Psoas muscle (tissue), 8 donors: Measurements from ENCODE around the gene UPF2. TPM values are rescaled to one million over a fixed set of nuclear protein-coding genes. Genes with fewer than 3 reads are reported as not detected.
A peak's percentile ranks its signal among the peaks of the same experiment; 100 is the strongest.

ENCODE experiments used
- ATAC-seq, 4 donors: fragments of 200-7000 bp; cut with Tn5 transposase; one replicate each; pipeline ENCODE4 v1.9.1; 2020; ENCODE audit warnings: moderate library complexity in 3 of 4, mild to moderate bottlenecking in 2 of 4
- DNase-seq, 2 donors: peaks; one replicate each; pipeline ENCODE4 v3.0.0-alpha.2; 2020
- H3K27ac ChIP-seq: fragments of 200-600 bp; one replicate; pipeline ENCODE4 v1.8.0; 2022
- H3K27me3 ChIP-seq, 3 donors: fragments of 200-600 bp in 1 of 3; one replicate each; pipeline versions ENCODE4 v1.6.1 to v1.8.0; 2013 to 2022; ENCODE audit warnings: low read length in 2 of 3, mild to moderate bottlenecking in 2 of 3, moderate library complexity in 1 of 3; ENCODE audit not compliant: insufficient read depth in 3 of 3
- H3K36me3 ChIP-seq, 2 donors: fragments of 200-600 bp in 1 of 2; one replicate each; pipeline versions ENCODE4 v1.6.1 to v1.8.0; 2013 to 2022; ENCODE audit warnings: low read depth in 1 of 2, mild to moderate bottlenecking in 1 of 2, moderate library complexity in 1 of 2; ENCODE audit not compliant: insufficient read depth in 1 of 2
- H3K4me1 ChIP-seq: fragments of 200-600 bp; one replicate; pipeline ENCODE4 v1.8.0; 2022
- H3K4me3 ChIP-seq: fragments of 200-600 bp; one replicate; pipeline ENCODE4 v1.8.0; 2022; ENCODE audit warnings: mild to moderate bottlenecking
- H3K9me3 ChIP-seq: fragments of 200-600 bp; one replicate; pipeline ENCODE4 v1.8.0; 2022
- CTCF ChIP-seq: fragments of 200-600 bp; IDR thresholded peaks from one replicate; pipeline ENCODE4 v1.8.0; 2022; ENCODE audit warnings: antibody characterized with exemption
- WGBS, 3 donors: extraction: QIAGEN DNeasy Blood & Tissue Kit; methylation state at CpG; one replicate each; pipeline versions ENCODE4 v1.1.6 to v1.1.7; 2013; 5-methylcytosine and 5-hydroxymethylcytosine counted together
- intact Hi-C, 2 donors: fragments of 100-400 bp; cut with DNase I; formaldehyde crosslinking; loops; one replicate each; pipeline versions ENCODE4 v1.11.0 to v1.14.2; 2022
- polyA plus RNA-seq, 3 donors: library from polyadenylated mRNA; stranded (reverse); fragments of 200-250 nt; gene quantifications; one replicate each; pipeline ENCODE4 v1.2.3, GENCODE V29; 2013
- total RNA-seq, 4 donors: library from RNA; stranded (reverse); fragmentation: NEBNext Ultra II Directional in 2 of 4; extraction: Animal tissue kit (Norgen Biotek cat#: 25700) in 2 of 4; gene quantifications; one replicate each; pipeline versions ENCODE4 v1.2.1 to v1.2.4, GENCODE V29; 2021 to 2023
- donor health status: healthy with polysubstance abuse.
- donor health status: DM: no; HTN: no; CAD: no; lungs with moderate emphysema.
- donor health status: Bipolar disorder and iron deficiency.
- donor health status: healthy.
- donor health status: DM: yes; HTN: yes; CAD: no.
- donor health status: DM: no; HTN: no; CAD: no.
- donor health status: DM: no; HTN: no; CAD: no.
- donor health status: DM: yes; HTN: yes; CAD: no.

UPF2 gene
- total and polyA plus RNA-seq, 7 donors = 12.7 to 35.1 (median 23.6) TPM

- DNase-seq (no peak), ATAC-seq (no peak)
- H3K36me3 ChIP-seq = peaks cover 0 to 12% of the 10 kb centered on the region in 2 donors
- peaks cover 25% of the 10 kb centered on the region for H3K4me1 ChIP-seq
- no peaks in the 10 kb centered on the region for H3K27me3 ChIP-seq
- intact Hi-C loops = no loop called here
- whole genome bisulfite sequencing, 3 donors = 72 to 85% (median 75%) methylated on average over 1 of the region's 1 CpG
- no peak overlapping the region for H3K4me3 ChIP-seq
- TF ChIP-seq CTCF = no peak
- no peak overlapping the region for H3K27ac ChIP-seq
- H3K9me3 ChIP-seq = no peaks in the 10 kb centered on the region
These were observed 19.9 kb downstream of the UPF2 start for GRCh38 chr10:12022580-12023257.

- intact Hi-C loops = no loop called here
- H3K27me3 ChIP-seq = no peaks in the 10 kb centered on the region
- H3K27ac ChIP-seq = no peak overlapping the region
- H3K4me1 ChIP-seq = peaks cover 22% of the 10 kb centered on the region
- 91 to 96% (median 95%) methylated on average over 2 of the region's 2 CpGs for WGBS, 3 donors
- H3K36me3 ChIP-seq = peaks cover 0 to 3% of the 10 kb centered on the region in 2 donors
- no peaks in the 10 kb centered on the region for H3K9me3 ChIP-seq
- no peak for TF ChIP-seq CTCF
- ATAC-seq (no peak), DNase-seq (no peak)
- H3K4me3 ChIP-seq = no peak overlapping the region
These were observed 22.0 kb downstream of the UPF2 start for GRCh38 chr10:12020574-12020973.

- DNase-seq (no peak), ATAC-seq (peak in 1 of 4 donors; percentile 64)
- intact Hi-C loops = no loop called here
- Histone ChIP-seq H3K36me3 (no peaks in the 10 kb centered on the region), H3K9me3 (no peaks in the 10 kb centered on the region), H3K4me3 (no peak overlapping the region), H3K27me3 (no peaks in the 10 kb centered on the region), H3K4me1 (peaks cover 17% of the 10 kb centered on the region), H3K27ac (no peak overlapping the region)
- no peak for TF ChIP-seq CTCF
- 85 to 94% (median 86%) methylated on average over 9 of the region's 9 CpGs for WGBS, 3 donors
These were observed 23.2 kb downstream of the UPF2 start for GRCh38 chr10:12019283-12019971.

GRCh38 chr10:12018438-12019282 is 23.9 kb downstream of the UPF2 start:
- no peak for TF ChIP-seq CTCF
- Histone ChIP-seq H3K36me3 (no peaks in the 10 kb centered on the region), H3K4me1 (peaks cover 17% of the 10 kb centered on the region), H3K27ac (no peak overlapping the region), H3K4me3 (no peak overlapping the region), H3K9me3 (no peaks in the 10 kb centered on the region), H3K27me3 (no peaks in the 10 kb centered on the region)
- DNase-seq (no peak), ATAC-seq (no peak)
- WGBS, 3 donors = 87 to 93% (median 92%) methylated on average over 6 of the region's 6 CpGs
- intact Hi-C loops = no loop called here
